Endothelial cell (in vitro differentiated cells): ENCODE measurements around the gene C3orf22. TPM values are rescaled to one million over a fixed set of nuclear protein-coding genes. Genes with fewer than 3 reads are reported as not detected.

Experiments
- DNase-seq: peaks from one replicate; pipeline ENCODE4 v3.0.0; 2021; ENCODE audit warnings: low spot score
- H3K27ac Mint-ChIP-seq: one replicate; pipeline ENCODE4 v1.8.0; 2021; ENCODE audit warnings: mixed read lengths, inconsistent platforms; ENCODE audit not compliant: unreplicated experiment
- H3K27me3 Mint-ChIP-seq: one replicate; pipeline ENCODE4 v1.8.0; 2021; ENCODE audit warnings: mild to moderate bottlenecking, moderate library complexity, mixed read lengths, inconsistent platforms; ENCODE audit not compliant: unreplicated experiment
- H3K36me3 Mint-ChIP-seq: one replicate; pipeline ENCODE4 v1.8.0; 2021; ENCODE audit warnings: mild to moderate bottlenecking, low read depth, mixed read lengths, inconsistent platforms; ENCODE audit not compliant: unreplicated experiment
- H3K4me1 Mint-ChIP-seq: one replicate; pipeline ENCODE4 v1.8.0; 2021; ENCODE audit warnings: mild to moderate bottlenecking, mixed read lengths, inconsistent platforms; ENCODE audit not compliant: unreplicated experiment
- H3K4me3 Mint-ChIP-seq: one replicate; pipeline ENCODE4 v1.8.0; 2021; ENCODE audit warnings: mild to moderate bottlenecking, mixed read lengths, inconsistent platforms; ENCODE audit not compliant: unreplicated experiment
- H3K9me3 Mint-ChIP-seq: one replicate; pipeline ENCODE4 v1.8.0; 2021; ENCODE audit warnings: mixed read lengths, inconsistent platforms; ENCODE audit not compliant: unreplicated experiment
- total RNA-seq: library from RNA; stranded (reverse); fragmentation: NEBNext Ultra II Directional; extraction: Animal tissue kit (Norgen Biotek cat#: 25700); gene quantifications from one replicate; pipeline ENCODE4 v1.2.1, GENCODE V29; 2021; ENCODE audit not compliant: unreplicated experiment
- TF ChIP-seq, protein P1 (sequence below): fragments of 200-600 bp; sonication (generic); IDR thresholded peaks from one replicate; pipeline ENCODE4 v1.5.0; 2021; ENCODE audit warnings: antibody characterized with exemption; ENCODE audit not compliant: unreplicated experiment

C3orf22 gene
- total RNA-seq, 1 donor from 2014 or later = not detected

DNA sequence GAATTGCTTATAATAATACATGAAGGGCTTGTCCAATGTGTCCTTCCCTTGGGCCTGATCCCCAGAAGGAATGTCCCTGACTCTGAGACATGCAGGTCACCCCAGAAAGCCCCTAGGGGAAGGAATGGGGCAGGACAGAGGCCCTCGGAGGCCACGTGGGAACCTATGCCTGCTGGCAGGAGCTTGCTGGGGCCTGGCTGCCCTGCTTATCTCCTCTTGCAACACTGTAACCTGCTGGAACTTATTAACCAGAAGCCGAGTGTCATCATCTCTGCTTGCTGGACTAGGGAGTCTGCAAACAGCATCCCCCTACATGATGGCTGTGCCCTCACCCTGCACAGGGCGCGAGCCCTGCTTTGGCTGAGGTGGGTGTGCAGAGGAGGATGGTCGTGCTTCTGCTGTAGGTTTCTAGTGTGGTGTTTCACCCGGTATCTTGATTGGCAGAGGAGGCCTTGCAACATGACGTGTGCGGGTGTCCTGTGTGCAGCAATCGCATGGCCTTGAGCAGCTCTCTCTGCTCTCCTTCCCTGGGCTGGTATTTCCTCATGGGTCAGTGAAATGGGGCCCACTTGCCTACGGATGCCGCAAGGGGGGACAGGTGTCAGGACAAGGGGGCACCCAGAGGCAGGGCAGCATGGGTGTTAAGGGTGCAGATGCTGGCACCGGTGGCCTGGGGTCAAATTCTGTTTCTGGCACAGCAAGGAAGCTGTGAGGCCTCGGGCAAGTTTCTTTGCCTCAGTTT lies 29.8 kb downstream of the C3orf22 start:
- Mint-ChIP-seq H3K36me3 (peaks cover 4% of the 10 kb centered on the region), H3K9me3 (no peaks in the 10 kb centered on the region), H3K4me1 (peaks cover 13% of the 10 kb centered on the region), H3K27me3 (peaks cover 1% of the 10 kb centered on the region), H3K27ac (no peak overlapping the region), H3K4me3 (no peak overlapping the region)
- TF ChIP-seq, protein P1, sequence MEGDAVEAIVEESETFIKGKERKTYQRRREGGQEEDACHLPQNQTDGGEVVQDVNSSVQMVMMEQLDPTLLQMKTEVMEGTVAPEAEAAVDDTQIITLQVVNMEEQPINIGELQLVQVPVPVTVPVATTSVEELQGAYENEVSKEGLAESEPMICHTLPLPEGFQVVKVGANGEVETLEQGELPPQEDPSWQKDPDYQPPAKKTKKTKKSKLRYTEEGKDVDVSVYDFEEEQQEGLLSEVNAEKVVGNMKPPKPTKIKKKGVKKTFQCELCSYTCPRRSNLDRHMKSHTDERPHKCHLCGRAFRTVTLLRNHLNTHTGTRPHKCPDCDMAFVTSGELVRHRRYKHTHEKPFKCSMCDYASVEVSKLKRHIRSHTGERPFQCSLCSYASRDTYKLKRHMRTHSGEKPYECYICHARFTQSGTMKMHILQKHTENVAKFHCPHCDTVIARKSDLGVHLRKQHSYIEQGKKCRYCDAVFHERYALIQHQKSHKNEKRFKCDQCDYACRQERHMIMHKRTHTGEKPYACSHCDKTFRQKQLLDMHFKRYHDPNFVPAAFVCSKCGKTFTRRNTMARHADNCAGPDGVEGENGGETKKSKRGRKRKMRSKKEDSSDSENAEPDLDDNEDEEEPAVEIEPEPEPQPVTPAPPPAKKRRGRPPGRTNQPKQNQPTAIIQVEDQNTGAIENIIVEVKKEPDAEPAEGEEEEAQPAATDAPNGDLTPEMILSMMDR = no peak
- DNase-seq = no peak

DNA sequence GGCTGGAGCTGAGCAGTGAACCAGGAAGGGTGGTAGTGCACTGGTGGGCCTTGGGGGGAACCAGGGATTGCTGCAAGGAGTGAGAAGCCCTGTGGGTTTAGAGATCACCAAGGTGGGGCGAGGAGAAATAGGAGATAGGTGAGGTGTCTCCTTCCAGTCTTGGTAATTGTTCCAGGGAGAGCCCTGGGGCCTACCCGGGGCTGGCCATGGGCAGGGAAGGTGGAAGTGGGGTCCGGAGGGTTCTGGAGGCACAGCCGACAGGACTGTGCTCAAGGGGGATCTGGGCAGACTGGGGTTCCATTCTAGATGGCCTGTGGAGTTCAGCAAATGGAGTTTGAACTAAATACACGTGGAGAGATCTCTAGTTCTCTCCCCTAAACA lies 30.3 kb downstream of the C3orf22 start:
- TF ChIP-seq, protein P1 = no peak
- no peak overlapping the region for H3K27ac Mint-ChIP-seq
- no peak overlapping the region for H3K4me3 Mint-ChIP-seq
- H3K4me1 Mint-ChIP-seq = peaks cover 8% of the 10 kb centered on the region
- peaks cover 4% of the 10 kb centered on the region for H3K36me3 Mint-ChIP-seq
- no peaks in the 10 kb centered on the region for H3K9me3 Mint-ChIP-seq
- H3K27me3 Mint-ChIP-seq = peaks cover 1% of the 10 kb centered on the region
- DNase-seq = no peak

DNA sequence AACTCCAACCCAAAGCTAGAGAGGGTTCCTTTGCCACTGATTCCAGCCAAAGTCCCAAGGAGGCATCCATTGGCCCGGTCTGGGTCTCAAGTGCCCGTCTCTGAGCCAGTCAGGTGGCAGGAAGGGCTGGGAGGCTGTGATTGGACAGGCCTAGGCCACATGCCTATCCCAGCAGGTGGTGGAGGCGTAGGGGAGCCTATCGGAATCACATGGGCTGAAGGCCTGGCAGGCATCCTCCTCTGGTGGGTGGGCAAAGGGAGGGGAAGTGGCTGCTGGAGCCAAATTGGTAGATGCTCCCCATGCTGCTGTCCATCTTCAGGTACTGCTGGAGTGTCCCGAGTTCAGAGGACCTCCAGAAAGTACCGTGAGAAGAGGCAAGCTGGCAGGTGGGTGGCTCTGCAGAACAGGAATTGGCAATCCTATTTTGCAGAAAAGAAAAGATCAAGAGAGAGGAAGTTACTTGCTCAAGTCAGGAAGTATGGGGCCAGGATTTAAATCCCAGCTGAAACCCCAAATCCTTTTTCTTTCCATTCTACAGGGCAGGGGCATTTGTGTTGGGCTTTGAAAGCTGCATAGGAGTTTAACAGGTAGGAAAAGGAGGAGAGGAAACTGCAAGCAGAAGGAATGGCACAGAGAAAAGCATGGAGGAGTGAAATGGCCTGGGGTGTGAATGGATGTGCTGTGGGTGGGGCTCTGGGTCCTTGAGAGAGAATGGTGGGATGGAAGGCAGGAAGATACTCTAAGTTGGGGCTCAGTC lies 31.1 kb downstream of the C3orf22 start:
- DNase-seq = no peak
- no peak overlapping the region for H3K4me3 Mint-ChIP-seq
- TF ChIP-seq, protein P1 = no peak
- H3K27me3 Mint-ChIP-seq = peaks cover 6% of the 10 kb centered on the region
- H3K36me3 Mint-ChIP-seq = peaks cover 4% of the 10 kb centered on the region
- H3K4me1 Mint-ChIP-seq = peaks cover 8% of the 10 kb centered on the region
- H3K9me3 Mint-ChIP-seq = no peaks in the 10 kb centered on the region
- H3K27ac Mint-ChIP-seq = no peak overlapping the region

- Mint-ChIP-seq H3K4me1 (peaks cover 8% of the 10 kb centered on the region), H3K27ac (no peak overlapping the region), H3K4me3 (no peak overlapping the region), H3K9me3 (no peaks in the 10 kb centered on the region), H3K36me3 (peaks cover 4% of the 10 kb centered on the region), H3K27me3 (peaks cover 6% of the 10 kb centered on the region)
- DNase-seq = no peak
- TF ChIP-seq, protein P1 = no peak
Measured at GRCh38 chr3:126527006-126527405, 31.7 kb downstream of the C3orf22 start.

GRCh38 chr3:126526668-126527005 lies 32.1 kb downstream of the C3orf22 start:
- DNase-seq = no peak
- Mint-ChIP-seq H3K27me3 (peaks cover 6% of the 10 kb centered on the region), H3K27ac (no peak overlapping the region), H3K36me3 (peaks cover 4% of the 10 kb centered on the region), H3K4me1 (peaks cover 8% of the 10 kb centered on the region), H3K9me3 (no peaks in the 10 kb centered on the region), H3K4me3 (no peak overlapping the region)
- TF ChIP-seq, protein P1 = no peak
